Trophoblast cell (in vitro differentiated cells and primary cell): ENCODE results near the gene ACRBP.
A peak's percentile ranks its signal among the peaks of the same experiment; 100 is the strongest.

Experiments used
- DNase-seq, 2 donors: peaks; one replicate each; pipeline ENCODE4 v3.0.0-alpha.2; 2016
- H2AFZ ChIP-seq: 2 replicates; pipeline ENCODE4 v1.6.1; 2013; ENCODE audit warnings: low read length, moderate library complexity, mild to moderate bottlenecking; ENCODE audit not compliant: insufficient read depth, poor library complexity
- H2AK5ac ChIP-seq: 2 replicates; pipeline ENCODE4 v1.6.1; 2013; ENCODE audit warnings: mild to moderate bottlenecking, low read length
- H2BK120ac ChIP-seq: 2 replicates; pipeline ENCODE4 v1.6.1; 2013; ENCODE audit warnings: low read length, mild to moderate bottlenecking, moderate library complexity; ENCODE audit not compliant: insufficient read depth, poor library complexity
- H2BK12ac ChIP-seq: 2 replicates; pipeline ENCODE4 v1.6.1; 2013; ENCODE audit warnings: mild to moderate bottlenecking, low read length, moderate library complexity
- H2BK5ac ChIP-seq: 2 replicates; pipeline ENCODE4 v1.6.1; 2013; ENCODE audit warnings: low read length, low read depth, moderate library complexity, mild to moderate bottlenecking; ENCODE audit not compliant: poor library complexity
- H3K14ac ChIP-seq: 2 replicates; pipeline ENCODE4 v1.6.1; 2013; ENCODE audit warnings: mild to moderate bottlenecking, low read length
- H3K18ac ChIP-seq: 2 replicates; pipeline ENCODE4 v1.6.1; 2013; ENCODE audit warnings: mild to moderate bottlenecking, low read length
- H3K23ac ChIP-seq: 2 replicates; pipeline ENCODE4 v1.6.1; 2013; ENCODE audit warnings: low read length
- H3K27ac ChIP-seq: 2 replicates; pipeline ENCODE4 v1.5.1; 2013; ENCODE audit warnings: low read depth, mild to moderate bottlenecking, inconsistent platforms, low read length, moderate library complexity
- H3K27me3 ChIP-seq: 2 replicates; pipeline ENCODE4 v1.6.1; 2013; ENCODE audit warnings: inconsistent platforms, mild to moderate bottlenecking, low read length, moderate library complexity; ENCODE audit not compliant: insufficient read depth
- H3K36me3 ChIP-seq, 2 experiments: 1 replicate in 1 of 2; 2 replicates in 1 of 2; pipeline ENCODE4 v1.6.1; 2013; ENCODE audit warnings: low read length in 2 of 2, mild to moderate bottlenecking in 2 of 2, moderate library complexity in 1 of 2; ENCODE audit not compliant: insufficient read depth in 2 of 2, control insufficient read depth in 1 of 2
- H3K4ac ChIP-seq: 2 replicates; pipeline ENCODE4 v1.6.1; 2013; ENCODE audit warnings: low read depth, mild to moderate bottlenecking, low read length, moderate library complexity
- H3K4me1 ChIP-seq, 2 experiments: 1 replicate in 1 of 2; 2 replicates in 1 of 2; pipeline ENCODE4 v1.6.1; 2013; ENCODE audit warnings: low read length in 2 of 2, mild to moderate bottlenecking in 2 of 2, moderate library complexity in 1 of 2; ENCODE audit not compliant: insufficient read depth in 2 of 2, control insufficient read depth in 1 of 2
- H3K4me2 ChIP-seq: 2 replicates; pipeline ENCODE4 v1.6.1; 2013; ENCODE audit warnings: inconsistent platforms, mild to moderate bottlenecking, low read length, moderate library complexity
- H3K4me3 ChIP-seq: 2 replicates; pipeline ENCODE4 v1.5.1; 2013; ENCODE audit warnings: mild to moderate bottlenecking, low read depth, low read length, inconsistent platforms
- H3K79me1 ChIP-seq: one replicate; pipeline ENCODE4 v1.6.1; 2013; ENCODE audit warnings: low read length
- H3K79me2 ChIP-seq: 2 replicates; pipeline ENCODE4 v1.6.1; 2013; ENCODE audit warnings: low read length, mild to moderate bottlenecking; ENCODE audit not compliant: control insufficient read depth, insufficient read depth, poor library complexity
- H3K9ac ChIP-seq: 2 replicates; pipeline ENCODE4 v1.6.1; 2013; ENCODE audit warnings: mild to moderate bottlenecking, low read length
- H3K9me3 ChIP-seq: 2 replicates; pipeline ENCODE4 v1.6.1; 2013; ENCODE audit warnings: low read depth, mild to moderate bottlenecking, control low read depth, inconsistent platforms, low read length; ENCODE audit not compliant: insufficient read depth
- H4K12ac ChIP-seq: 2 replicates; pipeline ENCODE4 v1.6.1; 2013; ENCODE audit warnings: low read depth, mild to moderate bottlenecking, low read length, moderate library complexity
- H4K8ac ChIP-seq: 2 replicates; pipeline ENCODE4 v1.6.1; 2013; ENCODE audit warnings: low read depth, mild to moderate bottlenecking, low read length, moderate library complexity
- H4K91ac ChIP-seq: one replicate; pipeline ENCODE4 v1.6.1; 2013; ENCODE audit warnings: low read depth, mild to moderate bottlenecking, low read length, moderate library complexity
- WGBS: extraction: QIAGEN DNeasy Blood & Tissue Kit; methylation state at CpG from one replicate; pipeline ENCODE4 v1.1.7; 2013; ENCODE audit warnings: missing lambda C conversion rate; ENCODE audit not compliant: insufficient read length, insufficient coverage; ENCODE audit errors: extremely low coverage; 5-methylcytosine and 5-hydroxymethylcytosine counted together

ACRBP gene

DNA sequence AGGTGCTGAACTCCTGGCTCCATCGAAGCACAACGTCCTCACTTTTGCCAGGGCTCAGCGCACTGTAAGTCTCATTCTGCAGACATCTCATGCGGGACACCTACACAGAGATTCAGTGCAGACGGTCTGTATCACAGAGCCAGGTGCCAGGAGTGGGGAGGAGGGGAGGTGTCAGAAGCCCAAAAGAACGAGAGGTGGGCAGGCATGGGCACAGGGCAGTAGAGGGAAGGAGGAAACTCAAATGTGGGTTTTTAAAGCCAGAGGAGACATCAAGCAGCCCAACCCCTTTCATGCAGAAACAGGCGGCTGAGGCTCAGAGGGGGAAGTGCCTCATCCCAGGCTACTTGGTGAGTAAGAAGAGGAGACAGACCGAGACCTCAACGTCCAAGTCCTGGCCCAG is 8.9 kb downstream of the ACRBP start:
- no peak overlapping the region for H3K14ac ChIP-seq
- no CpG with 5 or more reads among the region's 9 CpGs for WGBS
- no peak overlapping the region for H4K91ac ChIP-seq
- H2AK5ac ChIP-seq: no peak overlapping the region
- no peaks in the 10 kb centered on the region for H3K36me3 ChIP-seq
- H3K27me3 ChIP-seq: no peaks in the 10 kb centered on the region
- no peak overlapping the region for H3K9ac ChIP-seq
- no peak overlapping the region for H2BK5ac ChIP-seq
- H3K4me3 ChIP-seq: no peak overlapping the region
- no peak overlapping the region for H3K18ac ChIP-seq
- no peak overlapping the region for H4K8ac ChIP-seq
- DNase-seq: no peak
- H2AFZ ChIP-seq: no peak overlapping the region
- H3K79me2 ChIP-seq: no peaks in the 10 kb centered on the region
- H3K79me1 ChIP-seq: no peaks in the 10 kb centered on the region
- no peak overlapping the region for H2BK12ac ChIP-seq
- no peak overlapping the region for H4K12ac ChIP-seq
- no peak overlapping the region for H2BK120ac ChIP-seq
- no peak overlapping the region for H3K27ac ChIP-seq
- H3K4ac ChIP-seq: no peak overlapping the region
- no peak overlapping the region for H3K23ac ChIP-seq
- H3K4me2 ChIP-seq: no peak overlapping the region
- H3K4me1 ChIP-seq: peaks cover 8 to 10% of the 10 kb centered on the region in 2 experiments
- H3K9me3 ChIP-seq: peaks cover under 1% of the 10 kb centered on the region

DNA sequence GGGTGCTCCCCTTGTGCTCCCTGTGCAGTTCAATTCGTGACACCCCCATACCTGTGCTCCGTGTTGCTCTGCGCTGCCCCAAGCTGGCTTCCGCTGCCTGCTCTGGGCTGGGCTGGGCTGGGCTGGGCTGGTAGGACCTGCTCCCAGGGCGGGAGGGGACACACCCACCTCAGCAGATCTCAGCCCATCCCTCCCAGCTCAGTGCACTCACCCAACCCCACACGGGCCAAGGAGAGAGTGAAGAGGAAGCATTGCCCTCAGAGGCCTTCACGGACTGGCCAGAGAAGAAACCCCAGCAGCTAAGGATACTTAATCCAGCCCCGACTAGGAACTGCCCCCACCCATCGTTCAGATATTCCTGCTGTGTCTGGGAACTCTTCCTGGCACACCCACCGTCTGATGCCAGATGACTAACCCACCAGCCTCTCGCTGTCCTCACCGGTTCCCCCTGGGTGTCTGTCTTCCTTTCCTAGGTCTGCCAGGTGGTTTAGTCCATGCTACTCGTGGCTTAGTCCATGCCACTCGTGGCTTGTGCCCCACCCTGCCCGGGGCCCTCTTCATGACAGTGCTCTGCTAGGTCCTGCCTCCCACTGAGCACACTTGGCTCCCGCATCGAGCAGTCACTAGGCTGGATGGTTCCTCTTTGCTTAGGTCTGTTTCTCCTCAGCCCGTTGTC is 11.2 kb downstream of the ACRBP start, which contains the start of gene LPAR5:
LPAR5 (minus strand) TSS at position 104 of the 676 bp plus-strand sequence. CDS start 14,711 bp downstream, outside the sequence.
- Histone ChIP-seq H3K4me3 (no peak within 1 kb of the TSS), H3K18ac (no peak within 1 kb of the TSS), H3K9ac (no peak within 1 kb of the TSS), H3K79me2 (no peaks in the 10 kb centered on the region), H2BK120ac (no peak within 1 kb of the TSS), H4K8ac (no peak within 1 kb of the TSS), H2BK5ac (no peak within 1 kb of the TSS), H2AK5ac (no peak within 1 kb of the TSS), H3K79me1 (no peaks in the 10 kb centered on the region), H3K27me3 (no peaks in the 10 kb centered on the region), H4K91ac (no peak within 1 kb of the TSS), H3K9me3 (no peaks in the 10 kb centered on the region), H2AFZ (no peak within 1 kb of the TSS), H3K27ac (no peak within 1 kb of the TSS), H3K4me2 (no peak within 1 kb of the TSS), H3K23ac (no peak within 1 kb of the TSS), H3K4me1 (peaks cover 17 to 18% of the 10 kb centered on the region in 2 experiments), H3K4ac (no peak within 1 kb of the TSS), H2BK12ac (no peak within 1 kb of the TSS), H4K12ac (no peak within 1 kb of the TSS), H3K36me3 (no peaks in the 10 kb centered on the region), H3K14ac (no peak within 1 kb of the TSS)
- no peak for DNase-seq
- no CpG with 5 or more reads among the region's 18 CpGs for WGBS

DNA sequence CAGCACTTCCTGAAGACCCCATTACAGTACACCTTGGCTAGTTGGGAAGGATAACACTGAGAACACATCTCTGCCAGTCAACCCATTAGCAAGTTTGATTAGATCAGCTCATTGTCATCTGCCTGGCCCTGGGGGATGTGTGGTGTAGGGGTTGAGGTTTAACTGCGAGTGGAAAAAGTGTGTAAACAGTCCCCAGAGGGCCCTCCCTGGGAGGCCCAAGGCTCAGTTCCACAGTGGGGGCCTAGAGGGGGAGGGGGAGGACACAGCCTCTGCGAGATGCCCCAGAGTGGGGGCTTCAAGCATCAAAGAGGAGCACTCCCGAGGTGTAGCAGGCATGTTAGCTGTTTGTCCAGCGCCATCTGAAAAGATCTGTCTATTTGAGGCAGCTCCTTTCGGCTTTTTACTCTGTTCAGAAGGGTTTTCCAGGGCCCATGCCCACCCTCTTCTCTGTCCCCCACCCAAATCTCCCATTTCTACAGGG is 11.8 kb downstream of the ACRBP start:
- Histone ChIP-seq H4K12ac (no peak overlapping the region), H2BK12ac (no peak overlapping the region), H2AK5ac (no peak overlapping the region), H3K9ac (no peak overlapping the region), H3K18ac (no peak overlapping the region), H2BK120ac (no peak overlapping the region), H3K9me3 (no peaks in the 10 kb centered on the region), H3K4me2 (no peak overlapping the region), H3K27ac (no peak overlapping the region), H4K8ac (no peak overlapping the region), H2AFZ (no peak overlapping the region), H3K23ac (no peak overlapping the region), H3K4me3 (no peak overlapping the region), H2BK5ac (no peak overlapping the region), H3K79me1 (no peaks in the 10 kb centered on the region), H3K36me3 (no peaks in the 10 kb centered on the region), H3K14ac (no peak overlapping the region), H3K79me2 (no peaks in the 10 kb centered on the region), H3K27me3 (no peaks in the 10 kb centered on the region), H4K91ac (no peak overlapping the region), H3K4ac (no peak overlapping the region), H3K4me1 (peaks cover 17 to 18% of the 10 kb centered on the region in 2 experiments)
- WGBS: no CpG with 5 or more reads among the region's 5 CpGs
- DNase-seq: no peak

DNA sequence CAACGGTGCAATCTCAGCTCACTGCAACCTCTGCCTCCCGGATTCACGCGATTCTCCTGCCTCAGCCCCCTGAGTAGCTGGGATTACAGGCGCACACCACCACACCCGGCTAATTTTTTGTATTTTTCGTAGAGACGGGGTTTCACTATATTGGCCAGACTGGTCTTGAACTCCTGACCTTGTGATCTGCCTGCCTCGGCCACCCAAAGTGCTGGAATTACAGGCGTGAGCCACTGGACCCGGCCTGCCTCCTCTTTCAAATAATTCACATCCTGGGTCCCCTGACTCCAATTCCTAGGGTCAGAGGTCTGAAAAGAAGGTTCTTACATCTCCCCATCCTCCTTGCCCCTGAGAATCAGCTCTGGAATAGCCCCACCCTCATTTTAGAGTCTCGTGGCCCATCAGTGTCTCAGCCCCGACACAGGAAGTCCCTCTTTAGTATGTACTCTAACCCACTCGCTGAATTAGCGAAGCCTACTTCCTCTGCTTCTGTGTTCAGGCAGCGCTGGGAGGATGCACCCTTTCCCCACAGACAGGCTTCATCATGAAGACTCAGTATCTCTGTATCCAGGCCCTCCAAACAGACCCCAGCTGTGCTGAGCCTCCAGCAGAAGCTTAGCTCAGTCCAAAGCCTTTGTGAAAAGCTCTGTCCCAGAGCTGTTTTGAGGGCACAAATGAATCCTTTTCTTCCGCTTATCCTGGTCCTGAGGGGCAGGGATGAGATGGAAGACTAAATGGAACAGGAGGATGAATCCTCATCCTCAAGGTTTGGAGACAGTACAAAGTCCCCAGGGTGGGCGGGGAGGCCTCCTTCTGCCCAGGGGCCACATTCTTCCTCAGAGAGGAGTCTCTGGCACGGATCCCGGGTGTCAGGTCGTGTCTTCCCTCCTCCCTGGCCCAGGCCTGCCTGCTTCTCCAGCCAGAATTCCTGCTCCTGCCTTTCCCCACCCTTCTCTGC is 14.9 kb downstream of the ACRBP start:
- no peaks in the 10 kb centered on the region for H3K36me3 ChIP-seq
- H3K79me2 ChIP-seq: no peaks in the 10 kb centered on the region
- no peak for DNase-seq
- H3K4me2 ChIP-seq: no peak overlapping the region
- H3K4ac ChIP-seq: no peak overlapping the region
- H3K18ac ChIP-seq: no peak overlapping the region
- no CpG with 5 or more reads among the region's 21 CpGs for WGBS
- no peak overlapping the region for H4K8ac ChIP-seq
- no peak overlapping the region for H2BK5ac ChIP-seq
- H3K14ac ChIP-seq: no peak overlapping the region
- H2BK12ac ChIP-seq: no peak overlapping the region
- H3K27ac ChIP-seq: no peak overlapping the region
- H3K9ac ChIP-seq: no peak overlapping the region
- no peaks in the 10 kb centered on the region for H3K79me1 ChIP-seq
- no peaks in the 10 kb centered on the region for H3K9me3 ChIP-seq
- peak overlapping the region; percentile 10 for H2AFZ ChIP-seq
- H3K4me3 ChIP-seq: no peak overlapping the region
- H4K91ac ChIP-seq: no peak overlapping the region
- H2AK5ac ChIP-seq: no peak overlapping the region
- no peak overlapping the region for H4K12ac ChIP-seq
- no peak overlapping the region for H2BK120ac ChIP-seq
- no peak overlapping the region for H3K23ac ChIP-seq
- peaks cover 17 to 18% of the 10 kb centered on the region in 2 experiments for H3K4me1 ChIP-seq
- no peaks in the 10 kb centered on the region for H3K27me3 ChIP-seq
